ENCODE measurements around the gene DDIAS.

DNA sequence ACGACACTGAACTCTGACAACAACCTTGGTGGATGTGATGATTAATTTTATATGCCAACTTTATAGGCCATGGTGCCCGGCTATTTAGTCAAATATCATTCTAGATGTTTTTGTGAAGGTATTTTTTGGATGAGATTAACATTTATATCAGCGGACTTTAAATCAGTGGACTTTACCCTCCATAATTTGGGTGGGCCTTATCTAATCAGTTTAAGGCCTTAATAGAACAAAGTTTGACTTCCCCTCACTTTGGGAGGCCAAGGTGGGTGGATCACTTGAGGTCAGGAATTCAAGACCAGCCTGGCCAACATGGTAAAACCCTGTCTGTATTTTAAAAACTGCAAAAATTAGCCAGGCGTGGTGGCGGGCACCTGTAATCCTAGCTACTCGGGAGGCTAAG lies 5.4 kb upstream of the DDIAS start:
- TF ChIP-seq, protein P1, sequence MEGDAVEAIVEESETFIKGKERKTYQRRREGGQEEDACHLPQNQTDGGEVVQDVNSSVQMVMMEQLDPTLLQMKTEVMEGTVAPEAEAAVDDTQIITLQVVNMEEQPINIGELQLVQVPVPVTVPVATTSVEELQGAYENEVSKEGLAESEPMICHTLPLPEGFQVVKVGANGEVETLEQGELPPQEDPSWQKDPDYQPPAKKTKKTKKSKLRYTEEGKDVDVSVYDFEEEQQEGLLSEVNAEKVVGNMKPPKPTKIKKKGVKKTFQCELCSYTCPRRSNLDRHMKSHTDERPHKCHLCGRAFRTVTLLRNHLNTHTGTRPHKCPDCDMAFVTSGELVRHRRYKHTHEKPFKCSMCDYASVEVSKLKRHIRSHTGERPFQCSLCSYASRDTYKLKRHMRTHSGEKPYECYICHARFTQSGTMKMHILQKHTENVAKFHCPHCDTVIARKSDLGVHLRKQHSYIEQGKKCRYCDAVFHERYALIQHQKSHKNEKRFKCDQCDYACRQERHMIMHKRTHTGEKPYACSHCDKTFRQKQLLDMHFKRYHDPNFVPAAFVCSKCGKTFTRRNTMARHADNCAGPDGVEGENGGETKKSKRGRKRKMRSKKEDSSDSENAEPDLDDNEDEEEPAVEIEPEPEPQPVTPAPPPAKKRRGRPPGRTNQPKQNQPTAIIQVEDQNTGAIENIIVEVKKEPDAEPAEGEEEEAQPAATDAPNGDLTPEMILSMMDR (IDR thresholded peaks at IDR 0.05): no peak
- TF ChIP-seq POLR2A (IDR thresholded peaks at IDR 0.05): no peak
